ENCODE measurements around the gene TRIM74. TPM values are rescaled to one million over a fixed set of nuclear protein-coding genes. Genes with fewer than 3 reads are reported as not detected.
"Not testable (repeated sequence)": the region's sequence is repeated elsewhere in the genome, so short reads cannot be mapped to it uniquely, and the experiment has no call there.

TRIM74 gene
- total RNA-seq, 2 donors from 2014 or later: 0.41 TPM; not detected in 1

- ATAC-seq (no peak), DNase-seq (no peak)
- intact Hi-C loops (cut with DNase I): no loop called here
These were observed 44.9 kb downstream of the TRIM74 start for GRCh38 chr7:72924386-72924732.

GRCh38 chr7:72919256-72919775 lies 50.0 kb downstream of the TRIM74 start:
- ATAC-seq: no peak
- intact Hi-C loops (cut with DNase I): loop anchor here in 1 of 2 donors (5.0 kb wide), 1 partner anchor 92 kb away; the partner anchor contains the start of gene TYW1B
- no peak for DNase-seq

DNA sequence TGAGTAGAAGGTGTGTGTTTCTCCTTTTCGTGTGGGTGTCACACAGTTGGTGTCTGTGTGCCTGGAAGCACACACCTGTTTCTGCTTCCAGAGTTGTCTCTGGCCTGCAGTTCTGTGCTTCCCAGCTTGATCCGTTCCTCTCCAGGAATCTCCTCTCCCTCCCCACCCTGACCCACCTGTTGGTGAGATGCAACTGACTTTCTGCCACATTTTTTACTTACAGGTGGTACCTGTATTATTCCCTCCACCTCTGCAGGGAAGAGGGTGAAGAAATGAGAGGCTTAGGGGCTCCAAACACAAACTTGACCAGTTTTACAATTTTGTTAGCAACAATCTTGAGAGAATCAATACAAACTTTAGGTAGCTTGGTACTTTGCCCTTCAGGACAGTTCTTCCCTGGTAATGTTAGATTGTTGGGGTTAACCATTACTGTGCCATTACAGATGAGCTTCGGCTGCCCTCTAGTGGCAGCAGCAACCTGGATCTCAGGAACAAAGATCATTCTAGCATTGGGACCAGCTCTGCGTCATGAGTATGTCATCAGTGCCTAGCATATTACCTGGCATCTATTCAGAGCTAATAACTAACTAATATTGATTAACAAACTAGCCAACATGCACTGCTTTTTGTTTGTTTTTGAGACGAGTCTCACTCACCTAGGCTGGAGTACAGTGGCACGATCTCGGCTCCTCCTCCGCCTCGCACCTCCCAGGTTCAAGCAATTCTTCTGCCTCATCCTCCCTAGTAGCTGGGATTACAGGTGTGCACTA lies 54.3 kb downstream of the TRIM74 start:
- DNase-seq: peak; percentile 59
- intact Hi-C loops (cut with DNase I): loop anchor here in 1 of 2 donors (5.0 kb wide), 1 partner anchor 88 kb away; the partner anchor contains the start of gene TYW1B
- ATAC-seq: peak; percentile 80 to 81

- ATAC-seq; intact Hi-C loops (cut with DNase I): not testable (repeated sequence)
These were observed 55.5 kb downstream of the TRIM74 start for GRCh38 chr7:72913750-72914149.

DNA sequence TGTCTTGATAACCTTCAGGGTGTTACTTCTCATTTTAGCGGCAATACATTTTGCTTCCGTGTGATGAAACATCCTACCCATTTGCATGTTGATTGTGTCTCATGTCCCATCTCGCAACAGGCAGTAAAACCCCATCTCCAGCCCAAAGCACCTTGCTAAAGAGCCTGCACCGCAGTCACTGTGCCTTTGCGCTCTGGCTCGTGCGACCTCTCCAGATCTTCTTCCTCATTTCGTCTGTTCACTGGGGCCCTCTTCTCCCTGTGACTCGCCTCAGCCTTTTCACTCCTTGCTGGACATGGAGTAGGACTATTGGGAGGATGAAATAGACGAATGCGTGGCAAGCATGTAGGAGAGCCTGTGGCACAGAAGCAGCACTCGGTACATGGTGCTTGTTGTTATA lies 57.9 kb downstream of the TRIM74 start:
- DNase-seq; intact Hi-C loops (cut with DNase I); ATAC-seq: not testable (repeated sequence)

More at GRCh38 chr7:72913750-72914149, 55.5 kb downstream of the TRIM74 start:
- not testable (repeated sequence) for DNase-seq

Other genes with a start within 250 kb of the TRIM74 start
- gene TYW1B, start 141.3 kb downstream of the TRIM74 start, total RNA-seq: 1 to 10 TPM; 1.4 to 2.8 TPM
- gene POM121, start 44.4 kb downstream of the TRIM74 start, total RNA-seq: 10 to 100 TPM; 21.5 to 30.7 TPM
- not detected for gene SPDYE8, start 60.3 kb upstream of the TRIM74 start, total RNA-seq
- gene SPDYE11, start 88.4 kb upstream of the TRIM74 start, total RNA-seq: not detected
- not detected for gene SPDYE9, start 116.6 kb upstream of the TRIM74 start, total RNA-seq